Omental fat pad (tissue), 4 donors: Measurements from ENCODE around the gene MGMT. TPM values are rescaled to one million over a fixed set of nuclear protein-coding genes. Genes with fewer than 3 reads are reported as not detected.

Source experiments
- ATAC-seq: fragments of 150-250 bp; one replicate; pipeline ENCODE4 v1.9.1; 2016; ENCODE audit warnings: mild to moderate bottlenecking, moderate library complexity; ENCODE audit not compliant: low FRiP score
- DNase-seq: peaks from one replicate; pipeline ENCODE4 v3.0.0-alpha.2; 2019; ENCODE audit warnings: low spot score
- CTCF ChIP-seq, 3 donors: fragments of 450-650 bp; IDR thresholded peaks; one replicate each; pipeline ENCODE4 v1.5.1; 2016 to 2017; ENCODE audit warnings: antibody characterized with exemption in 3 of 3, mild to moderate bottlenecking in 3 of 3, moderate library complexity in 2 of 3
- total RNA-seq, 4 donors: library from RNA; depleted of rRNA; stranded (reverse); fragments of >200 nt; gene quantifications; one replicate each; pipeline ENCODE4 v1.1.0, GENCODE V29; 2016

Gene MGMT
- total RNA-seq, 4 donors from 2014 or later, result 27.3 to 56.6 (median 35.4) TPM

DNA sequence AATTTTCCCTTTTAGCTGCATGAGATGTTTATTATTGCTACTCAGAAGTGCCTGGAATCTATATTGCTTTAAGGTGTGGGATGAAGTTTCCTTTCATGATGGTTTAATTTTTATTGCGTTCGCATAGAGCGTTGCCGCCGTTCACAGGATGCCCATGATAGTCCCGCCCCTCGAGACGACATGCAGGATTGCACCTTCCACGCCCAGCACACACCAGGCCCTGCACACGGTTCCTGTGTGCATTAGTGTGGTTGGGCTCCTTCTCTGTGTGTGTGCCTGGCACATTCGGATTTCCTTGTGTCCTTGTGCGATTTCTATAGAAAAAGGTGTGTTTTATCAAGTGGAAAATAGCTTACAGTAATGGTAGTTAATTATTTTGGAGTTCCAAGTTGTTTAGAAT lies 42.1 kb downstream of the MGMT start:
- no peak for ATAC-seq
- no peak for DNase-seq

DNA sequence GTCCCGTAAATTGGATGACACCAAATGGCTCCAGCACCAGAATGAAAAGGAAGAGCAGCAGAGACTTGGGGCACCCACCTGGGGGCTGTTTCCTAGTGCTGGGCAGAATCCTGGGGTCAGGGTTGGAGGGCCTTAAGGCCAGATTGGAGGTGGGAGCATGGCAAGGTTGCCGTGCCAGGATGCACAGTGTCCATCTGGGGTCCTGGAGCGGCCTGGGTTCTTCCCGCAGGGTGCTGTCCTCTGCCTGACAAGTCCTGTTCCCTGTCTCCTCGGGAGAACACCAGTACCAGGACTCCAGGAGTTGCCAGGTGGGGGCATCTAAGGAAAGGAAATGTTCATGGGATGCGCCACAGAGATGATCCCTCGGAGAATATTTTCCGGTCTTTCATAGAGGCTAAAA lies 42.8 kb downstream of the MGMT start:
- ATAC-seq, result no peak
- DNase-seq, result no peak
- no peak for TF ChIP-seq CTCF (IDR thresholded peaks at IDR 0.05)

More for the DNA sequence above, 42.1 kb downstream of the MGMT start:
- TF ChIP-seq CTCF (IDR thresholded peaks at IDR 0.05), result no peak

- no peak for DNase-seq
- ATAC-seq, result no peak
- no peak for TF ChIP-seq CTCF (IDR thresholded peaks at IDR 0.05)
Observed at GRCh38 chr10:129511086-129511485, 44.0 kb downstream of the MGMT start.

GRCh38 chr10:129511758-129512157 lies 44.7 kb downstream of the MGMT start:
- no peak for ATAC-seq
- no peak for DNase-seq
- no peak for TF ChIP-seq CTCF (IDR thresholded peaks at IDR 0.05)

- ATAC-seq (no peak), DNase-seq (no peak)
- no peak for TF ChIP-seq CTCF (IDR thresholded peaks at IDR 0.05)
Observed at GRCh38 chr10:129513312-129513711, 46.3 kb downstream of the MGMT start.

DNA sequence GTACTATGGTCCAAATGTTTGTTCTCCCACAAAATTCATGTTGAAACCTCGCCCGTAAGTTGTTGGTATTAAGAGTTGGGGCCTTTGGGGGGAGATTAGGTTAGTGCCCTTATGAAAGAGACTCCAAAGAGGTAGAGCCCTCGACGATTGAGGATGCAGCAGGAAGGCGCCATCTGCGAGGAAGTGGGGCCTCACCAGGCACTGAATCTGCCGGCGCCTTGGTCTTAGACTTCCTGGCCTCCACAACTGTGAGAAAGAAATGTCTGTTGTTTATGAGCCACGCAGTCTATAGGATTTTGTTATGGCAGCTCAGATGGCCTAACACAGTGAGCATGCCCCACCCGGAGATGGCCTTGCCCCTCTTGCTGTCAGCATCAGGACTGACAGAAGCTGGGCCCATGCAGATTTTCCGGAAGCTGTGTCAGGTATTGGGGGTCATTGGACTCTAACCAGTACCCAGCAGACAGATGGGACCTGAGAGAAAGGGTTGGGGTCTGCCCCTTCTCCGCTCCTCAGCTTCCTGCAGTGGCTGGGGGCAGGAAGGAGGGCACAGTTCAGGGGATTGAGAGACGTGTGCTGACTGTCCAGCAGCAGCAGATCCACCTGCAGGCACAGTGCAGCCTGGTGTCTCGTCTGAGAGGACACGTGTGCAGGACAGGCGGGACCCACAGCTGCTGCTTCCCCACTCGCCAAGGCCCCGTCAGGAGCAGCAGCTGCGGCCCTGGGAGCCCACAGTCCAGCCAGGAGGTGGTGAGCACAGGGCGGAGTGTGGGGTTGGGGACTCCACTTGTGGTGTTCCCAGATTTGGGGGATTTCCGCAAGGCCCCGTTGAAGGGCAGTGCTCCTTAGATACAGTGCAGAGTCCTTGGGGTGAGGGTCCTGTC lies 47.8 kb downstream of the MGMT start:
- ATAC-seq, result no peak
- TF ChIP-seq CTCF (IDR thresholded peaks at IDR 0.05), result no peak
- DNase-seq, result no peak
